ENCODE data around the gene MPV17L2.
A peak's percentile ranks its signal among the peaks of the same experiment; 100 is the strongest.

The MPV17L2 gene

GRCh38 chr19:18160971-18161635, 31.9 kb upstream of the MPV17L2 start:
- peak in 1 of 2 donors; percentile 53 for DNase-seq

GRCh38 chr19:18161636-18162002, 31.4 kb upstream of the MPV17L2 start:
- DNase-seq: no peak

DNA sequence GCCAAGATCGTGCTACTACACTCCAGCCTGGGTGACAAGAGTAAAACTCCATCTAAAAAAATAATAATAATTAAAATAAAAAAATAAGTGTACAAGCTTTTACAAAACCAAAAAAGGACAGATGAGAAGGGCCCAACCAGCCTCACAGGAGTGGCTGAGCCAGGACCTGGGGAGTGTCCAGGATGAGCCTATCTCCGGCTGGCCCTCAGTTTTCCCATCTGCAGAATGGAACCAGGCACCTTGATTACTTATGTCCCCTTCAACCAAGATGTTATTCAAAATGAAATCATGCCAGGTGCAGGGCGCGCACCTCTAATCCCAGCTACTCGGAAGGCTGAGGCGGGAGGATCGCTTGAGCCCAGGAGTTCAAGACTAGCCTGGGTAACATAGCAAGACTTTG, 28.9 kb upstream of the MPV17L2 start:
- no peak for DNase-seq

DNA sequence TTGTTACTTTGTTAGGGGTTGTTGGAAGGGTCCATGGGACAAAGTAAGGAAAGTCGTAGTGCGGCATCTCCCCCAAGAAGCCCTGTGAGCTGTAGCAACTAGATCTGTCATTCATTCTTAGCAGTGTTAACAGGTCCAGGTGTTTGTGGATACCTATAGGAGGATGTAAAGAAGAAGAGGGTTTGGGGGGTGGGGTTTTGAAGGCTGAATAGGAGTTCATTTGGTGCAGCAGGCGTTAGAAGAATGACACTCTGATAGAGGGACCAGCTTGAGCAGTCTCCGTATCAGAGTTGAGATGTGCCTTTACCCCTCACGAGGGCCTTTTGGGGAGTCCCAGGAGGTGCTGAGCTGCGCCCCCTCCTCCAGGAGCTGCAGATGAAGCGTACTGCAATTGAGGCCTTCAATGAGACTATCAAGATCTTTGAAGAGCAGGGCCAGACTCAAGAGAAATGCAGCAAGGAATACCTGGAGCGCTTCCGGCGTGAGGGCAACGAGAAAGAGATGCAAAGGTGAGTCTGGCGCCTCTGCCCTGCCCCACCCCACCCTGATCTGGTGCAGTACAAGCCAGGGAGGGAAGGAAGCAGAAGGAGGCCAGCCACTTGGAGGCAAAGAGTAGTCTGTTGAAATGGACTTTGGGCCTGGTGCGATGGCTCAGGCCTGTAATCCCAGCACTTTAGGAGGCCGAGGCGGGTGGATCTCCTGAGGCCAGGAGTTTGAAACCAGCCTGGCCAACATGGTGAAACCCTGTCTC, 27.0 kb upstream of the MPV17L2 start:
- no peak for DNase-seq

DNA sequence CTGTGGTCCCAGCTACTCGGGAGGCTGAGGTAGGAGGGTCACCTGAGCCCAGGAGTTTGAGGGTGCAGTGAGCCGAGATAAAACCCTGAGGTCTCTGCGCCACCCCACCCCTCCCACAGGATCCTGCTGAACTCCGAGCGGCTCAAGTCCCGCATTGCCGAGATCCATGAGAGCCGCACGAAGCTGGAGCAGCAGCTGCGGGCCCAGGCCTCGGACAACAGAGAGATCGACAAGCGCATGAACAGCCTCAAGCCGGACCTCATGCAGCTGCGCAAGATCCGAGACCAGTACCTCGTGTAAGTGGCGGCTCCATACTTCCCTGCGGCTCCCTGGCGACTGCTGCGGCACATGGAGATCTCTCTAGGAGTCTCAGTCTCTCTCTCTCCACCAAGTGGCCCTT, 26.0 kb upstream of the MPV17L2 start:
- DNase-seq: no peak

- DNase-seq: peak; percentile 19 to 30
Observed at GRCh38 chr19:18167975-18168645, 24.9 kb upstream of the MPV17L2 start.

GRCh38 chr19:18168673-18169381, 24.2 kb upstream of the MPV17L2 start:
- no peak for DNase-seq

- DNase-seq: peak in 1 of 2 donors; percentile 27
Observed at GRCh38 chr19:18170714-18171255, 22.2 kb upstream of the MPV17L2 start.

DNA sequence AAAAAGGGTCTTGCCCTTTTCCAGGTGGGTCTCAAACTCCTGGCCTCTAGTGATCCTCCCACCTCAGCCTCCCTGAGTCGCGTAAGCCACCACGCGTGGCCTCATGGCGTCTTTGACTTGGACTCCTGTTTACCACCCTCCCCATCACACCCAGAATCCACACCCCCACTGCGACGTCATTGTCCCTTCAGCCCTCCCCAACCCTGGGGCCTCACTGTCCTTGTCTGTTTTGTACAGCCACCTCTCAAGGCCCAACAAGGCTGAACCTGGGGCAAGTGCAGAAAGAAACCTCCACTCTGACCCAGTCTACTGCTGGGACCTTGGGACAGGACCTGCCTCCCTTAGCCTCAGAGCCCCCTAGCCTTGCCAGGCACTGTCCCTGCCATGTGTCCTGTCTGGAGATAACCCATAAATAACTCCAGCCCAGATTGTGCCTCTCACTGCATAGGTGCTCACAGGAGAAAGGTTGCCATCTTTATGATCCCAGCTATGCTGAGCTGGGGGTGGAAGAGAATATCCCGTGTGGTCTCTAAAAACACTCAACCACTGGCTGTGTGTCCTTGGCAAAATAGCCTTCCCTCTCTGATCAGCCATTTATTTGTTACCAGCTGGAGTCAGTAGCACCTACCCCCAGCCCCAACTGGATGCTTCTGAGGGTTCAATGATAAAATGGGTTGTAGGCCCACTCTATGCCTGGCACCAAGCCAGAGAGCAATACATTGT, 21.3 kb upstream of the MPV17L2 start:
- DNase-seq: no peak

DNA sequence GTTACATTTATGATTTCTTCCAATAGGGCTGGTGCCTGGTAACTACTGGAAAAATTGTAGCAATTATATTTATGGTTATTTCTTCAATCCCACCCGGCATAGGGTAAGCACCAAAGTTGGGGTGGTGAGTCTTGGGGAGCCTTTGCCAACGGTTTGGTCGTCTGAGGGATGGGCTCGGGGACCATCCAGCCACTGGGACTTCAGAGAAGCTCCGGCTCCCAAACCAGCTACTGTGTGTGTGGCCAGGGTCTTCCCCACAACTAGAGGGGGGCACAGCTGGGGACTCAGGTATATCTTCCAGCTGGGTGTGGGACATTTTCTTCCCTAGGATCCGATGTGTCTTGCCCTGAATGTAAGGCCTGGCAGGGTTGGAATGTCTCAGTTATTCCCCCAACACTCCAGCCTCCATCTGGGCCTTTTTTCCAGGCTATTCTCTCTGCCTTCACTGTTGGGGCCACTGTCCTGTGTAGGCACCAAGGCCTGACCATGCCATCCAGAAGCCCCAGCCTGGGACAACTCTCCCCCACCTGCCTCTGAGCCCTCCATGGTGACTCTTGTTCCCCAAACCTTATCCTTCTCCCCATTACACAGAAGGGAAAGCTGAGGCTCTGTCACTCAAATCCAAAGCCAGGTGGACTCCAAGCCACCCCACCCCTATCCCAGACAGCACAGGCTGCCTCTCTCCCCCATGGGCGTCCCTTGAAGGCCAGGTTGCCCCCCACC, 20.5 kb upstream of the MPV17L2 start:
- no peak for DNase-seq

DNA sequence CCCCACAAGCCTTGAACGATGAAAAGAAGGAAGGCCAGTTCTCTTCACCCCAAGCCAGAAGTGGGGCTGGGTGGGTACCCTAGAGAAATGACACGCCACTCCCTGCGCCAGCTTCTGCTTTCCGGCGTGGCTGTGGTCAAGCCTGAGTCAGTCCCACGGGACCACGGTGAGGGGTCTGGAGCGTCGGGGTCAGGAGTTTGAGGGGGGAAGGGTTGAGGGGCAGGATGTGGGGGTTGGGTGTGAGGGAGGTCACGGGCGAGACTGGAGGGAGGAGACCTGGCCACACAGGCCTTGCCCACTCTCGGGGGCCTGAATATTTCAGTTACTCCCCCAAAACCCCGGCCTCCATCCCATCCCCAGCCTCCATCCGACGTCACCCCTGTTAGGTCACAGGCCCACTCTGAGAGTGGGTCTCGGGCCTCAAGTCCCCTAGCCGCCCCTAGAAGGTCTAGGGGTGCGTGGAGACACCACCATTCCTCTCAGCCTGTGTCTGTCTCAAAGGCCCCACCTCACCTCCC, 19.9 kb upstream of the MPV17L2 start:
- peak in 1 of 2 donors; percentile 94 for DNase-seq

DNA sequence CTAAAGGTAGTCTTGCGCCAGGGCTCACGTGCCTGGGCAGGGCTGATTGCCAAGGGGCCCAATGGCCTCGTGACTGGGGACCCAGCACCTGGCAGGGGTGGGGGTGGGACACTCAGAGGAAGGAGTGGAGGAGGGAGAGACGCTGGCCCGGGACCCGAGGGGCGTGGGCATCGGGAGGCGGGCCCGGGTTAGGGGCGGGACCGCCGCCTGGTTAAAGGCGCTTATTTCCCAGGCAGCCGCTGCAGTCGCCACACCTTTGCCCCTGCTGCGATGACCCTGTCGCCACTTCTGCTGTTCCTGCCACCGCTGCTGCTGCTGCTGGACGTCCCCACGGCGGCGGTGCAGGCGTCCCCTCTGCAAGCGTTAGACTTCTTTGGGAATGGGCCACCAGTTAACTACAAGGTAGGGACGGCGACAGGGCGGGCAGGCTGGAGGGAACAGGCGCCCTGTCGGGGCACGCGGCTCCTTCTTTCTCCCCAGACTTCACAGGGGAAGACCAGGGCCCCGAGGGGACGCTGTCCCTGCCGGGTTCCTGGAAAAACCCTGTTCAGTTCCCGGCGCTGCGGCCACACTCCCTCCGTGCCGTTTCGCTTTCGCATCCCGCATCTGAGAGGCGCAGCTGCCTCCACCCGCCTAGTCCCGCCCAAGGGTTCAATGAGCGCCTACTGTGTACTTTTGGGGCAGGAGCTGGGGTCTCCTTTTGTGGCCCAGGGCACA, 19.3 kb upstream of the MPV17L2 start, which contains the start of gene IFI30:
Gene IFI30, plus strand, starts transcription at position 242 of the 717 bp plus-strand sequence. Its CDS starts 29 bp downstream, at position 271.
- peak; percentile 13 to 94 for DNase-seq

DNA sequence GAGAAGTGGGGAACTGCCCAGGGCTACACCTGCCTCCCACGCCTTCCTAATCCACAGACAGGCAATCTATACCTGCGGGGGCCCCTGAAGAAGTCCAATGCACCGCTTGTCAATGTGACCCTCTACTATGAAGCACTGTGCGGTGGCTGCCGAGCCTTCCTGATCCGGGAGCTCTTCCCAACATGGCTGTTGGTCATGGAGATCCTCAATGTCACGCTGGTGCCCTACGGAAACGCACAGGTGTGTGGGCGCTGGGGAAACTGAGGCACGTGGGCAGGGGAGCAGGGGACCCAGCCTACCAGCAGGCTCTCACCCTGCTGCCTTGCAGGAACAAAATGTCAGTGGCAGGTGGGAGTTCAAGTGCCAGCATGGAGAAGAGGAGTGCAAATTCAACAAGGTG, 18.0 kb upstream of the MPV17L2 start:
- no peak for DNase-seq

DNA sequence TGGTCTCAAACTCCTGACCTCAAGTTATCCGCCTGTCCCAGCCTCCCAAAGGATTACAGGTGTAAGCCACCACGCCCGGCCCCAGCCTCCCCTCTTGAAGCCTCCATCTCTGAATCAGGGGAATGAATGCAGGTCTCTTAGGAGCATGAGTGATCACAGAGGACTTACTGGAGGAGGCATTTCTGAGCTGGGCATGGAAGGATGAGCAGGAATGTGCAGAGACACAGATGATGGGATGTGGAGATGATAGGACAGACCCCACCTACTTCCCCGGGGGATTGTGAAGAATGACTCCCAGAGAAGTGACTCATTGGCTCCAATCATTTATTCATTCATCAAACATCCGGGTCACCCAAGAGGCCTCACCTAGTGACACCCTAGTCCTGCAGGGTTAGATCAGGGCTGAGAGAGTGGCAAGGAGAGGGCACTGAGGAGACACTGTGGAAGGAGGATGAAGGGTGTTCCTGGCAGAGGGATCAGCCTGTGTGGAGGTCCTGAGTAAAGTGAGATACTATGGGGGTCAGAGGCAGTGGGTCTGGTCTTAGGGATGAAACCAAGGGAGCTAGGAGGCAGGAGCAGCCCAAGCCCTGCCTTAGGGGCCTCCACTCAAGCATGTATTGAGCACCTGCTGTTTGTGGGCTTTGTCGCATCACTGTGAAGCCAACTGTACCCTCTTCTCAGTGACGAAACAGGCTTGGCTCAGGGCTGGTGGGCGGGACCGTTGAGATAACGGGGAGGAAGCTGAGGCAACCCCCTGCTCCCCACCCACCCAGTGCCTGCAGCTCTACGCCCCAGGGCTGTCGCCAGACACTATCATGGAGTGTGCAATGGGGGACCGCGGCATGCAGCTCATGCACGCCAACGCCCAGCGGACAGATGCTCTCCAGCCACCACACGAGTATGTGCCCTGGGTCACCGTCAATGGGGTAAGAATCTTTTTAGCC, 16.4 kb upstream of the MPV17L2 start:
- no peak for DNase-seq

DNA sequence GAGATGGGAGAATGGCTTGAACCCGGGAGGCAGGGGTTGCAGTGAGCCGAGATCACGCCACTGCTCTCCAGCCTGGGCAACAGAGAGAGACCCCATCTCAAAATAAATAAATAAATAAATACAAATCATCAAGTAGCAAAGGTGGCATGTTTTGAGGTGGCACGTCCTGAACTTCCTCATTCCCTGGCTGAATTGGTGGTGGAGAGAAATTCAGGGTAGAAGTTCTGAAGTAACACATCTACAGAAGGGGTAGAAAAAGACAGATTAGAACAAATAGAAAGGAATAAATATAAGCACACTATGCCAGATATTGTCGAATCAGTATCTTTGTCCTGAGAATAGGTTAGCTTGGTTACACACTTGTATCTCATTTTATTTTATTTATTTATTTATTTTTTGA, 13.1 kb upstream of the MPV17L2 start:
- no peak for DNase-seq

- no peak for DNase-seq
Observed at GRCh38 chr19:18183529-18183928, 9.5 kb upstream of the MPV17L2 start.

GRCh38 chr19:18185538-18185937, 7.5 kb upstream of the MPV17L2 start:
- DNase-seq: no peak

DNA sequence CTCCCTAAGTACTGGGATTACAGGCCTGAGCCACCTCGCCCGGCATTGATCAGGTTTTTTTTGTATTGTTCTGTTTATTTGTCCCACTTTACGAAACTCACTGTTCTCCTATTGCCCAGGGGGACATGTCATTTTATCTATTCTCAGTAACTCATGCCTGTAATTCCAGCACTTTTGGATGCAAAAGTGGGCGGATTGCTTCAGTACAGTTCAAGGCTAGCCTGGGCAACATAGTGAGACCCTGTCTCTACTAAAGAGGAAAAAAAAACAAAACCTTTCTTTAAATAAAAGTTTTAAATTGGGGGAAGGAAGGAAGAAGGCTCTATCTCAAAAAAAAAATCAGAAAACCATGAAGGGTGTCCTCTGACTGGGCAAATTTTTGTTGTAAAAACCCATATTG, 2.7 kb upstream of the MPV17L2 start:
- DNase-seq: no peak

DNA sequence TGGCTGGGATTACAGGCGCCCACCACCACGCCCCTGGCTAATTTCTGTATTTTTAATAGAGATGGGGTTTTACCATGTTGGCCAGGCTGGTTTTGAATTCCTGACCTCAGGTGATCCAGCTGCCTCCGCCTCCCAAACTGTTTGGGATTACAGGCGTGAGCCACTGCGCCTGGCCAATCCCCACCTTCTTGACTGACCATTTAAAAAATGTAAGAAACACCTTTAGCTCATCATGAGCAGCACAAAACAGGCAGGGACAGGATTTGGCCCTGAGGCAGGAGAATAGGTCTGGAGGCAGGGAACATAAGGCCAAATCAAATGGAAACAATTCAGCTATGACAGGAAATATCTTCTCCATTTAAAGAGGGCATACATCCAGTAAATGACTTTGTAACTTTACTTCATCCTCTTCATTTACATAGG, 1.4 kb upstream of the MPV17L2 start:
- DNase-seq: no peak
